ENCODE measurements around the gene DOHH.

The DOHH gene

DNA sequence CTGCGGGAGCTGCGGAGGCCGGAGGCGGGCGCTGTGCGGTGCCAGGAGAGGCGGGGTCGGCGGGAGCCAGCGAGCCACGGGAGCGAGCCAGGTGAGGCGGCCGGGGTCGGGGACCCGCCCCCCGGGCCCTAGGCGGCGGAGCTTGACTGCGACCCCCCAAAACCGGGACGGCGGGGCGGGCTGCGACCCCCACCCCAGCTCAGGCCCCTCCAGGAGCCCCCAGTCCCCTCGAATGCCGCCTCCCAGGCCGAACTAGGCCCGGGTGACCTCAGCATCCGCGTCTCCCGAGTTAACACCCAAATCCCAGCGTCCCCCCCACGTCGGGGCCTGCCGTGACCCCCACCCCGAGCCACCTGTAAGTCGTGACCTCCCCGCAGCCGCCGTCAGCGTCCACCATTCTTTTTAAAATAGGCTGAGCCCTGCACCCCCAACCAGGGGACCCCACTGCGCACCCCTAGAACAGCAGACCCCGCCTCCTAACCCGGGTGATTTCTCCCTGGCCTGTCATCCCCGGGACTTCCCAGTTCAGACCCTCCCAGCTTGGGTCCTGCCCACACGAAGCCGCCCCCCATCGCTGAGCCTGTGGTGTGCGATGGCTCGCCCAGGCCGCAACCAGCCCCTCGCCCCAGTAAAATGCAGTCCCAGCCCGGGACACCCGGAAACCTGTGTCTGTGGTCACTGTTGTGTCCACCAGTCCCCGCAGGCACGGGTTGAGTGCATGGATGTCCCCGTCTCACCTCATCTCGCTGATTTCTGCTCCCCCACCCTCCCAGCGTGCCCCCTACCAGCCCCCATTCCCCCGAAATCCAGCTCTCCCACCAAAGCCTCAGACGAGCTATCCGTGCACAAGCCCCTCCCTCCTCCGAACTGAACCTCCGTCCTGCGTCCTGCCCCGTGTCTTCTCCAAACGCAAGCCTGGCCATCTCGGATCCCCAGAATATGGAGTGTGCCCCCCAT, 6.2 kb upstream of the DOHH start:
- TF ChIP-seq POLR2AphosphoS5 (IDR thresholded peaks at IDR 0.05; ENCODE audit: low read depth, low read length) (no peak), TAF1 (IDR thresholded peaks at IDR 0.05; ENCODE audit: borderline replicate concordance, low read depth, low read length) (no peak), POLR2A (IDR thresholded peaks at IDR 0.05; ENCODE audit: low read depth, low read length) (no peak)
- DNase-seq (ENCODE audit: insufficient read length) (no peak), FAIRE-seq (no peak)

DNA sequence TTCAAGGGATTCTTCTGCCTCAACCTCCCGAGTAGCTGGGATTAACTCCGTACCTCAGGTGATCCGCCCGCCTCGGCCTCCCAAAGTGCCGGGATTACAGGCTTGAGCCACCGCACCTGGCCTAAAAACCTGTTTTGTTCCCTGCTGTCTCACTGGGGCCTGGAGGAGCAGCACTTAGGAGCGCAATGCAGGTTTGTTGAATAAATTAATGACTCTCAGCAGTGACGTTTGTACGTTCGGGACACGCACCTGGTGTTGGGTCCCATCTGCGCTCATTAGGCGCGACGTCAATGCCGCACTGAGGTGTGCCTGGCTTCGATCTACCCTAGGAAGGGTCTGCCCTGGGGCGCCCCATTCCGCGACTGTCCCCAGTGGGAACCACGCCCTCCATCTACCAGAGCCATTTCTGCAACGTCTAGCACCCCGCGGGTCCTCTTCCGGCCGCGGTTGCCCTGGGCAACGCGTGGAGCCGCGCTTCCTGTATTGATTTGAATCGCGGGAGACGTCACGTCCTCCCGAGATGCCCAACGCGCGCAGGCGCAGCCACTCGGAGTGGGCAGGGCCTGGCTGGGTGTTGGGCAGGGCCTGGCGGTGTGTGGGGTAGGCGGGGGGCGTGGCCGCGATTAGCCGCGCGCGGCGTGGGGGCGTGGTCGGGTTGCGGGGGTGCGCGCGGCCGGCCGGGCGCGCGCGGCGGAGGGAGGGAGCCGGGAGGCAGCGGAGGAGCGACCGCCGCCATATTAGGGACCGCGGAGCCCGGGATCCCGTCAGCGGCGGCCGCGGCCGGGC, 5.3 kb upstream of the DOHH start, which contains the start of gene FZR1:
TSS of gene FZR1 (plus strand) at position 714 of the 786 bp plus-strand sequence. CDS start 16,679 bp downstream, outside the sequence.
- FAIRE-seq (peak; percentile 99), DNase-seq (ENCODE audit: insufficient read length) (peak; percentile 98)
- TF ChIP-seq TAF1 (IDR thresholded peaks at IDR 0.05; ENCODE audit: borderline replicate concordance, low read depth, low read length): no peak
- peak; percentile 62 for TF ChIP-seq POLR2A (IDR thresholded peaks at IDR 0.05; ENCODE audit: low read depth, low read length)

DNA sequence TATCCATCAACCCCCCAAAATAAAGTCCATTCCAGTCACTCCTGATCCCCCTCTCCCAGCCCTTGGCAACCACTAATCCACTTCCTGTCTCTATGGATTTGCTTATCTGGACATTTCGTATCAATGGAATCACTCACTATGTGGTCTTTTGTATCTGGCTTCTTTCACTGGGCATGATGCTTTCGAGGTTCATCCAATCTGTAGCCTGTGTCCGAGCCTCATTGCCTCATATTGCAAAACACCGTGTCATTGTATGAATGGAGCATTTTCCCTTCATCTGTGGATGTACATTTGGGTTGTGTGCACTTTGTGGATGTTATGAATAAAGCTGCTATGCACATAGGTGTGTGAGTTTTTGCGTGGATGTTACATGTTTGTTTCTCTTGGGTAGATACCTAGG, 4.3 kb upstream of the DOHH start:
- TF ChIP-seq POLR2A (IDR thresholded peaks at IDR 0.05; ENCODE audit: low read depth, low read length): no peak
- no peak for TF ChIP-seq POLR2AphosphoS5 (IDR thresholded peaks at IDR 0.05; ENCODE audit: low read depth, low read length)
- no peak for TF ChIP-seq TAF1 (IDR thresholded peaks at IDR 0.05; ENCODE audit: borderline replicate concordance, low read depth, low read length)
- FAIRE-seq (peak; percentile 51), DNase-seq (ENCODE audit: insufficient read length) (no peak)

DNA sequence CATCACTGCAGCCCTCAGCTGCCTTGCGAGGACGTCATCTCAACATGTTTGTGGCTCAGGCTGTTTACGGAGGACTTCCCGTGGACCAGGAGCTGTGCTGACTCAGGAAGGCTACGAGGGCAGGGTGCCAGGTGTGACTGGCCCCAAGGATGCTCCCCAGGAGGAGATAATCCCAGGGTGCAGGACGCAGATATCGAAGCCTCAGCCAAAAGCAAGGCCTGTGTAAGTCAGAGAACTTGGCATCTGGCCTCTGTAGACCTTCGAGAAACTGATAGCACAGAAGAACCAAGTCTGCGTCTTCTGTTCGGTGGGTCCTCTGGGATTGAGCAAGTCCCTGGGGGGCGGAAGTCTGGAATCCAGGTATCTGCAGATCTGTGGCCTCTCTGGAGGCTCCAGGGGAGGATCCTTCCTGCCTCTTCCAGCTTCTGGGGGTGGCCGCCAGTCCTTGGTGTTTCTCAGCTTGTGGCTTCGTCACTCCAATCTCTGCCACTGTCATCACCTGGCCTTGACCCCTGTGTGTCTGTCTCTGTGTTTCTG, 2.6 kb upstream of the DOHH start:
- no peak for FAIRE-seq
- TF ChIP-seq POLR2A (IDR thresholded peaks at IDR 0.05; ENCODE audit: low read depth, low read length) (no peak), TAF1 (IDR thresholded peaks at IDR 0.05; ENCODE audit: borderline replicate concordance, low read depth, low read length) (no peak), POLR2AphosphoS5 (IDR thresholded peaks at IDR 0.05; ENCODE audit: low read depth, low read length) (no peak)

DNA sequence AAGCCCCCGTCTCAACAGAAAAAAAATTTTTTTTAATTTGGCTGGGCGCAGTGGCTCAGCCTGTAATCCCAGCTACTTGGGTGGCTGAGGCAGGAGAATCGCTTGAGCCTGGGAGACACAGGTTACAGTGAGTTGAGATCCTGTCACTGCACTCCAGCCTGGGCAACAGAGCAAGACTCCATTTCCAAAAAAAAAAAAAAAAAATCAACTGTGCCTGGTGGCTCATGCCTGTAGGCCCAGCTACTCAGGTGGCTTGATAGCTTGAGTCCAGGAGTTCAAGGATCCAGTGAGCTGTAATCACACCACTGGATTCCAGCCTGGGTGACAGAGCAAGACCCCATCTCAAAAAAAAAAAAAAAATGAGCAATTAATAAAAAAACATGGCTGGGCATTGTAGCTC, 1.3 kb upstream of the DOHH start:
- DNase-seq (ENCODE audit: insufficient read length) (no peak), FAIRE-seq (no peak)
- TF ChIP-seq POLR2AphosphoS5 (IDR thresholded peaks at IDR 0.05; ENCODE audit: low read depth, low read length) (no peak), POLR2A (IDR thresholded peaks at IDR 0.05; ENCODE audit: low read depth, low read length) (no peak), TAF1 (IDR thresholded peaks at IDR 0.05; ENCODE audit: borderline replicate concordance, low read depth, low read length) (no peak)

More for the DNA sequence above, 2.6 kb upstream of the DOHH start:
- DNase-seq (ENCODE audit: insufficient read length): no peak

DNA sequence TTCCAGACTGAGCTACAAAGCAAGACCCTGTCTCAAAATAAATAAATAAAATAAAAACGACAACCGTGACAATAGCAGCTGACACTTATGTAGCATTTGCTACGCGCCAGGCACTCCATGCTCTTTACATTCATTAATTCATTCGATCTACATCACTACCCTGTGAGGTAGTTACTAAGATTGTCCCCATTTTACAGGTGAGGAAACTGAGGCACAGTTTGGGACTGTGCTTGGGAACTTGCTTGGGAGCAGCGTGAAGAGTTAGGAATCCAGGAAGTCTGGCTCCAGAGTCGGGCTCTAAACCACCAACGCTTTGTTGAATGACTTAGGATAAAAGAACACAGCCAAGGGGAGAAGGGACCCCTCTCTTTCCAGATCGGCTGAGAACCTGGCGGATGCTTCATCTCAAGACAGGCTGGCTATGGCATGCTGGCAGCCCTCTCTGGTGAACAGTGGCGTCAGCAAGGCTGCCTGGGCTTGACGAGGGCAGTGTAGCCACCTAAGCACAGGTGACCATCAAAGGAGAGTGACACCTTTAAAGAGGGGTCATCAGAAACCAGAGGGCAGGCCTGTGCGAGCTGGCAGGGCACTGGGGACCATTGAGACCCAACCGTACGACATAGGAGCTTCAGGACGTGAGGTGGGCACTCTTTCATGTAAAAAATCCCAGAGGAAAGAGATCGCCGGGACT, 591 bp downstream of the DOHH start:
- FAIRE-seq (no peak), DNase-seq (ENCODE audit: insufficient read length) (no peak)
- TF ChIP-seq POLR2AphosphoS5 (IDR thresholded peaks at IDR 0.05; ENCODE audit: low read depth, low read length): no peak
- no peak for TF ChIP-seq POLR2A (IDR thresholded peaks at IDR 0.05; ENCODE audit: low read depth, low read length)
- TF ChIP-seq TAF1 (IDR thresholded peaks at IDR 0.05; ENCODE audit: borderline replicate concordance, low read depth, low read length): no peak

DNA sequence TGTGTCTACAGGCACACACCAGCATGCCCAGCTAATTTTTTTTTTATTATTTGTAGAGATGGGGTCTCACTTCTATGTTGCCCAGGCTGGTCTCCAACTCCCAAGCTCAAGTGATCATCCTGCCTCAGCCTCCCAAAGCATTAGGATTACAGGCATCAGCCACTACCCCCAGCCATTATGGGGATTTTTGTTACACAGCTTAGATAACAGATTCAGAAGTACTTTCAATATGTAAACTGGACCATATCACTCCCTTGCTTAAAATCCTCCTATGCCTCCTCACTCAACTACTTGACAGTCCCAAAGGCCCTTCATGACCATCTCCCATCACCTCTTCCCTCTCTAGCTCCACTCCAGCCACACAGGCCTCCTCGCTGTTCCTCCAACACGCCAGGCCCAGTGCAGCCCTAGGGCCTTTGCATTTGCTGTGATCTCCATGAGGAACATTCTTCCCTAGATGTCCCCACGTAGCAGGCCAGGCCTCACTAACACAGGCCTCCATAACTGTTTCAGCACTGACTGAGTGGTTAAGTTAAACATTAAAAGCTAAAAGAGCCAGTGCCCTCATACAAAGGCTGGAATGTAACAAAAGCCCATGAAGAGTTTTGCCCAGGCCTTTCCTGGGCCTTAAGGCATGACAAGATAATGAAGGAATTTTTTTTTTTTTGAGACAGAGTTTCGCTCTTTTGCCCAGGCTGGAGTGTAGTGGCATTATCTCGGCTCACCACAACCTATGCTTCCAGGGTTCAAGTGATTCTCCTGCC, 2.5 kb downstream of the DOHH start:
- no peak for TF ChIP-seq POLR2A (IDR thresholded peaks at IDR 0.05; ENCODE audit: low read depth, low read length)
- TF ChIP-seq POLR2AphosphoS5 (IDR thresholded peaks at IDR 0.05; ENCODE audit: low read depth, low read length): no peak
- TF ChIP-seq TAF1 (IDR thresholded peaks at IDR 0.05; ENCODE audit: borderline replicate concordance, low read depth, low read length): no peak
- DNase-seq (ENCODE audit: insufficient read length): no peak
- no peak for FAIRE-seq

DNA sequence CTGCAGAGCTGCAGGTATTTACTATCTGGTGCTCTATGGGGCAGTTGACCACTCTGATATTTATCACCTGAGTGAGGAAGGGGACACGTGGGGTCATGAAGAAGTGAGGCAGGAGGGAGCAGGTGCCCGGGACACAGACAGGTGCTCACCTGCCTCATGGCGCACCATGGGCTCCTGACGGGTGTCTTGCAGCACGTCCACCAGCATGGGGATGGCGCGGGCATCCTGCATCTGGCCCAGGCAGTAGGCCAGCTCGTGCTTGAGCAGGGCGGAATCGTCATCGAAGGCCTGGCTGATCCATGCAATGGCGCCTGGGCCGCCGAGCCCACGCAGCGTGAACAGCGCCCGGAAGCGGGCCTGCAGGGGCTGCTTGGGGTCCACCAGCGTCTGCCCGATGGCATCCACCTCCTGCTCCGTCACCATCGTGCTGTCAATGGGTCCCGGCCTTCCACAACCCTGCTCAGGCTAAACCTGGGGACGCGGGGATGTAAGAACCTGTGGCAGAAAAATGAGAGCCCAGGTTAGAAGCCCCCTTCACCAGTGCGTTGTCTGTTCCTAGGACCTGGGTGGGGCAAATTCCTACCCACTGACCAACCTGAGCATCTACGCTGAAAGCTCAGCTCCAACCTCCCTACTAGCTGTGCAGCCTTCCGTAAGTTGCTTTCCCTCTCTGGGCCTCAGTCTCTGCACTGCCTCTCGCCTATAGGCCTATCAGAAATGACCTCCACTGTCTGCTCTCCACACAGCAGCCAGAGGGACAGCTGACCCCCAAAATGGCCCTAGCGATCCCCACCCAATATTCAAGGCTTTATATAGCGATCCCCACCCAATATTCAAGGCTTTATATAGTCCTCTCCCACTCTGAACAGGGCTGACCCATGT, 3.8 kb downstream of the DOHH start:
- no peak for FAIRE-seq
- no peak for DNase-seq (ENCODE audit: insufficient read length)
- no peak for TF ChIP-seq TAF1 (IDR thresholded peaks at IDR 0.05; ENCODE audit: borderline replicate concordance, low read depth, low read length)
- TF ChIP-seq POLR2A (IDR thresholded peaks at IDR 0.05; ENCODE audit: low read depth, low read length): no peak
- no peak for TF ChIP-seq POLR2AphosphoS5 (IDR thresholded peaks at IDR 0.05; ENCODE audit: low read depth, low read length)

DNA sequence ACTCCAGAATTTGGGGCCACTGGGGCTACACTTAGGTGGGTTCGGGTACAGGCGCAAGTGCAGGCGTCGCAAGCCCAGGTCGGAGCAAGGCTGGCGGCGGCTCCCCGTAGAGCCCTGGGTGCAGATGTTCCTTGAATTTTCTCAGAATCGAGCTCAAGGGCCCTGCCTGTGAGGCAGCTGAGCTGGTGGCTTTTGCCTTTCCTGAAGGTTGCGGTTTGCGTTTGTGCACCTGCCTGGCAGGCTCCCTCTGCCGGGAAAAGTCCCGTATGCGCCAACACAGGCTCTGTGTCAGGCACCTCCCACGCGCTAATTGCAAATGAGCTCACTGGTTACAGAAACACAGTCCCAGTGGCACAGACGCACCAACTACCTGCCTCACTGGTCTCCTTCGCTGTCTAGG, 5.9 kb downstream of the DOHH start:
- DNase-seq (ENCODE audit: insufficient read length): no peak
- FAIRE-seq: no peak
- TF ChIP-seq TAF1 (IDR thresholded peaks at IDR 0.05; ENCODE audit: borderline replicate concordance, low read depth, low read length) (0 out of 2 replicates have a peak, but pooled peaks have one; percentile 14), POLR2A (IDR thresholded peaks at IDR 0.05; ENCODE audit: low read depth, low read length) (no peak)

Measured in GM12892 (cell line).